DND-41 (cell line): Measurements from ENCODE around the gene IGSF10.

ENCODE experiments used
- CTCF ChIP-seq: IDR thresholded peaks from 2 replicates; pipeline ENCODE4 v1.5.1; 2012; ENCODE audit warnings: borderline replicate concordance, low read length, moderate library complexity, mild to moderate bottlenecking; ENCODE audit not compliant: poor library complexity, severe bottlenecking; ENCODE audit errors: extremely low read depth
- EZH2 ChIP-seq: IDR thresholded peaks from 3 replicates; pipeline ENCODE4 v1.6.1; 2012; ENCODE audit warnings: borderline replicate concordance, low read depth, mild to moderate bottlenecking, moderate library complexity, low read length, inconsistent platforms; ENCODE audit not compliant: severe bottlenecking

GRCh38 chr3:151491525-151491924 lies 30.7 kb upstream of the IGSF10 start:
- no peak for TF ChIP-seq CTCF
- no peak for TF ChIP-seq EZH2
